ENCODE results near the gene ENO3.

Gene ENO3

GRCh38 chr17:4935650-4936049 is 15.3 kb upstream of the ENO3 start:
- ChIA-PET CTCF (no interaction called here), POLR2A (interaction anchor here (1.4 kb wide), 1 partner anchor 13 kb away, joined by 6 read pairs; no protein-coding TSS in a partner anchor)
- DNase-seq (ENCODE audit: extremely low spot score) = no peak
- TF ChIP-seq ARNT (IDR thresholded peaks at IDR 0.05) (no peak), NFRKB (IDR thresholded peaks at IDR 0.05) (no peak), ELF4 (IDR thresholded peaks at IDR 0.05) (no peak), FOXM1 (IDR thresholded peaks at IDR 0.05; ENCODE audit: borderline replicate concordance) (no peak), SUZ12 (IDR thresholded peaks at IDR 0.05) (no peak), TARDBP (IDR thresholded peaks at IDR 0.05) (no peak), FOXA1 (IDR thresholded peaks at IDR 0.05) (no peak), L3MBTL2 (conservative IDR thresholded peaks at IDR 0.05) (no peak), LEF1 (IDR thresholded peaks at IDR 0.05; ENCODE audit: borderline replicate concordance) (no peak), BHLHE40 (IDR thresholded peaks at IDR 0.05; ENCODE audit: borderline replicate concordance) (no peak), PKNOX1 (IDR thresholded peaks at IDR 0.05) (no peak), HDGF (IDR thresholded peaks at IDR 0.05; ENCODE audit: borderline replicate concordance) (no peak), CTBP1 (IDR thresholded peaks at IDR 0.05; ENCODE audit: borderline replicate concordance) (no peak), ZNF384 (IDR thresholded peaks at IDR 0.05) (no peak), FOXK2 (IDR thresholded peaks at IDR 0.05) (no peak), SP1 (IDR thresholded peaks at IDR 0.05) (no peak)

GRCh38 chr17:4936436-4936835 is 14.5 kb upstream of the ENO3 start:
- no peak for TF ChIP-seq PKNOX1 (IDR thresholded peaks at IDR 0.05)
- no peak for TF ChIP-seq ELF4 (IDR thresholded peaks at IDR 0.05)
- no peak for TF ChIP-seq SP1 (IDR thresholded peaks at IDR 0.05)
- TF ChIP-seq TARDBP (IDR thresholded peaks at IDR 0.05) = no peak
- no peak for TF ChIP-seq BHLHE40 (IDR thresholded peaks at IDR 0.05; ENCODE audit: borderline replicate concordance)
- no peak for TF ChIP-seq SUZ12 (IDR thresholded peaks at IDR 0.05)
- no peak for TF ChIP-seq ARNT (IDR thresholded peaks at IDR 0.05)
- no peak for TF ChIP-seq ZNF384 (IDR thresholded peaks at IDR 0.05)
- no peak for TF ChIP-seq L3MBTL2 (conservative IDR thresholded peaks at IDR 0.05)
- TF ChIP-seq CTBP1 (IDR thresholded peaks at IDR 0.05; ENCODE audit: borderline replicate concordance) = no peak
- TF ChIP-seq FOXK2 (IDR thresholded peaks at IDR 0.05) = no peak
- TF ChIP-seq HDGF (IDR thresholded peaks at IDR 0.05; ENCODE audit: borderline replicate concordance) = no peak
- TF ChIP-seq LEF1 (IDR thresholded peaks at IDR 0.05; ENCODE audit: borderline replicate concordance) = no peak
- no peak for TF ChIP-seq NFRKB (IDR thresholded peaks at IDR 0.05)
- no peak for DNase-seq (ENCODE audit: extremely low spot score)
- POLR2A ChIA-PET = interaction anchor here (1.1 to 1.5 kb wide), 3 partner anchors 12 to 27 kb away, joined by 3 to 6 read pairs (median 5); partner anchors contain the start of gene PFN1
- CTCF ChIA-PET = no interaction called here

- TF ChIP-seq PKNOX1 (IDR thresholded peaks at IDR 0.05) = no peak
- TF ChIP-seq FOXA1 (IDR thresholded peaks at IDR 0.05) = no peak
- TF ChIP-seq SP1 (IDR thresholded peaks at IDR 0.05) = no peak
- no peak for DNase-seq (ENCODE audit: extremely low spot score)
- ChIA-PET CTCF (no interaction called here), POLR2A (interaction anchor here (1.5 to 3.5 kb wide), 2 partner anchors 28 to 29 kb away, joined by 5 to 38 read pairs; no protein-coding TSS in a partner anchor)
These were observed 13.4 kb upstream of the ENO3 start for GRCh38 chr17:4937553-4937952.

DNA sequence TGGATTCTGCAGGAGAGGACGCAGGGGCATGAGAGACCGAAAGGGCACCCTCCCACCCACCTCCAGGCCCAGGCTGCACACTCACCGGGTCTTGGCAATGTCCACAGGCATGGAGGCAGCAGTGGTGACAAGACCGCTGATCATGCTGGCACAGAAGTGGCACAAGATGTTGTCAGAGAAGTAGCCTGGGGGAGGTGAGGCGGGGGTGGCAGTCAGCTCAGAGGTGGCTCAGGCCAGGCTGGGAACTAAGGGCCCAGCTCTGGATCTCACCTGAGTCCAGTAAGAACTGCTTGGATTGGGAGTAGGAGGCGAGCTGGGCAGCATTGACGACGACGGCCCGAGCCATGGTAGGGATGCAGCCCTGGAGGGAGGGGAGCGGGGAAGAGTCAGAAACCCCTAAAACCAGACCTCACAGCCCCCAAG is 12.8 kb upstream of the ENO3 start:
- DNase-seq (ENCODE audit: extremely low spot score) = no peak
- ChIA-PET POLR2A (interaction anchor here (3.5 kb wide), 1 partner anchor 29 kb away, joined by 38 read pairs; no protein-coding TSS in a partner anchor), CTCF (no interaction called here)
- TF ChIP-seq L3MBTL2 (conservative IDR thresholded peaks at IDR 0.05) = no peak

- CTCF ChIA-PET = interaction anchor here (0.8 kb wide), 1 partner anchor 35 kb away, joined by 3 read pairs; the partner anchor contains the start of gene CHRNE
- POLR2A ChIA-PET = interaction anchor here (1.1 to 3.5 kb wide), 14 partner anchors 10 to 384 kb away, joined by 3 to 101 read pairs (median 13); partner anchors contain the start of genes CAMTA2, ENO3, MYBBP1A and PFN1
- no peak for DNase-seq (ENCODE audit: extremely low spot score)
- TF ChIP-seq FOXM1 (IDR thresholded peaks at IDR 0.05; ENCODE audit: borderline replicate concordance) (no peak), ELF4 (IDR thresholded peaks at IDR 0.05) (no peak)
These were observed 12.0 kb upstream of the ENO3 start for GRCh38 chr17:4938688-4939545.

GRCh38 chr17:4939546-4939795 is 11.4 kb upstream of the ENO3 start:
- ChIA-PET POLR2A (interaction anchor here (0.8 to 3.5 kb wide), 25 partner anchors 10 to 384 kb away, joined by 3 to 101 read pairs (median 6); partner anchors contain the start of genes CAMTA2, ENO3, INCA1 and KIF1C), CTCF (interaction anchor here (0.8 kb wide), 1 partner anchor 36 kb away, joined by 3 read pairs; the partner anchor contains the start of gene CHRNE)
- no peak for DNase-seq (ENCODE audit: extremely low spot score)
- TF ChIP-seq NFRKB (IDR thresholded peaks at IDR 0.05) (no peak), LEF1 (IDR thresholded peaks at IDR 0.05; ENCODE audit: borderline replicate concordance) (no peak), ELF4 (IDR thresholded peaks at IDR 0.05) (no peak), FOXA1 (IDR thresholded peaks at IDR 0.05) (no peak), TARDBP (IDR thresholded peaks at IDR 0.05) (no peak), CTBP1 (IDR thresholded peaks at IDR 0.05; ENCODE audit: borderline replicate concordance) (no peak), FOXM1 (IDR thresholded peaks at IDR 0.05; ENCODE audit: borderline replicate concordance) (no peak), ARNT (IDR thresholded peaks at IDR 0.05) (no peak), SP1 (IDR thresholded peaks at IDR 0.05) (no peak), SUZ12 (IDR thresholded peaks at IDR 0.05) (no peak), ZNF384 (IDR thresholded peaks at IDR 0.05) (no peak), L3MBTL2 (conservative IDR thresholded peaks at IDR 0.05) (no peak), FOXK2 (IDR thresholded peaks at IDR 0.05) (no peak), PKNOX1 (IDR thresholded peaks at IDR 0.05) (no peak), HDGF (IDR thresholded peaks at IDR 0.05; ENCODE audit: borderline replicate concordance) (no peak), BHLHE40 (IDR thresholded peaks at IDR 0.05; ENCODE audit: borderline replicate concordance) (no peak)

All from HEK293T (cell line).